ENCODE results near the gene MGAT3.

MGAT3 gene

GRCh38 chr22:39508393-39508792 lies 51.6 kb downstream of the MGAT3 start:
- H3K27ac ChIP-seq (ENCODE audit: low read length), result no peak overlapping the region
- H3K27me3 ChIP-seq (ENCODE audit: insufficient read depth, low read length, poor library complexity), result no peaks in the 10 kb centered on the region
- no peak for TF ChIP-seq EZH2 (IDR thresholded peaks at IDR 0.05; ENCODE audit: borderline replicate concordance, low read depth, low read length, severe bottlenecking)
- no peak for TF ChIP-seq CTCF (IDR thresholded peaks at IDR 0.05; ENCODE audit: borderline replicate concordance, extremely low read depth, low read length, poor library complexity, severe bottlenecking)
- no peak overlapping the region for H3K4me2 ChIP-seq (ENCODE audit: insufficient read depth, low read length)
- peaks cover 53% of the 10 kb centered on the region for H4K20me1 ChIP-seq (ENCODE audit: insufficient read depth, low read length)
- H3K4me1 ChIP-seq (ENCODE audit: insufficient read depth, low read length), result peaks cover 19% of the 10 kb centered on the region
- H3K9me3 ChIP-seq (ENCODE audit: insufficient read depth, low read length, severe bottlenecking), result no peaks in the 10 kb centered on the region
- H3K9ac ChIP-seq (ENCODE audit: low read depth, low read length), result no peak overlapping the region
- peaks cover 78% of the 10 kb centered on the region for H3K79me2 ChIP-seq (ENCODE audit: insufficient read depth, low read length)
- peaks cover 94% of the 10 kb centered on the region for H3K36me3 ChIP-seq (ENCODE audit: insufficient read depth, low read length)
- no peak for ATAC-seq (ENCODE audit: insufficient read depth, low read depth)
- H2AFZ ChIP-seq (ENCODE audit: low read depth, low read length), result no peak overlapping the region
- no peak for DNase-seq
- H3K4me3 ChIP-seq (ENCODE audit: low read depth in 1 of 2, low read length in 2 of 2), result no peak overlapping the region

GRCh38 chr22:39510529-39511149 lies 53.8 kb downstream of the MGAT3 start:
- Histone ChIP-seq H2AFZ (ENCODE audit: low read depth, low read length) (no peak overlapping the region), H3K79me2 (ENCODE audit: insufficient read depth, low read length) (peaks cover 76% of the 10 kb centered on the region), H3K4me1 (ENCODE audit: insufficient read depth, low read length) (peaks cover 1% of the 10 kb centered on the region; the same call in 1 of the 2 replicates), H3K27ac (ENCODE audit: low read length) (no peak overlapping the region), H3K36me3 (ENCODE audit: insufficient read depth, low read length) (peaks cover 94% of the 10 kb centered on the region), H3K9me3 (ENCODE audit: insufficient read depth, low read length, severe bottlenecking) (no peaks in the 10 kb centered on the region), H3K27me3 (ENCODE audit: insufficient read depth, low read length, poor library complexity) (no peaks in the 10 kb centered on the region), H3K9ac (ENCODE audit: low read depth, low read length) (no peak overlapping the region), H3K4me3 (ENCODE audit: low read depth in 1 of 2, low read length in 2 of 2) (no peak overlapping the region), H3K4me2 (ENCODE audit: insufficient read depth, low read length) (no peak overlapping the region), H4K20me1 (ENCODE audit: insufficient read depth, low read length) (peaks cover 60% of the 10 kb centered on the region)
- no peak for ATAC-seq (ENCODE audit: insufficient read depth, low read depth)
- DNase-seq, result no peak
- TF ChIP-seq EZH2 (IDR thresholded peaks at IDR 0.05; ENCODE audit: borderline replicate concordance, low read depth, low read length, severe bottlenecking) (no peak), CTCF (IDR thresholded peaks at IDR 0.05; ENCODE audit: borderline replicate concordance, extremely low read depth, low read length, poor library complexity, severe bottlenecking) (no peak)

GRCh38 chr22:39511226-39511625 lies 54.4 kb downstream of the MGAT3 start:
- H3K79me2 ChIP-seq (ENCODE audit: insufficient read depth, low read length), result peaks cover 74% of the 10 kb centered on the region
- ATAC-seq (ENCODE audit: insufficient read depth, low read depth) (no peak), DNase-seq (no peak)
- TF ChIP-seq EZH2 (IDR thresholded peaks at IDR 0.05; ENCODE audit: borderline replicate concordance, low read depth, low read length, severe bottlenecking) (no peak), CTCF (IDR thresholded peaks at IDR 0.05; ENCODE audit: borderline replicate concordance, extremely low read depth, low read length, poor library complexity, severe bottlenecking) (no peak)
- H3K4me1 ChIP-seq (ENCODE audit: insufficient read depth, low read length), result no peaks in the 10 kb centered on the region; the same call in 1 of the 2 replicates
- H3K9me3 ChIP-seq (ENCODE audit: insufficient read depth, low read length, severe bottlenecking), result no peaks in the 10 kb centered on the region
- no peaks in the 10 kb centered on the region for H3K27me3 ChIP-seq (ENCODE audit: insufficient read depth, low read length, poor library complexity)
- H3K4me3 ChIP-seq (ENCODE audit: low read depth in 1 of 2, low read length in 2 of 2), result no peak overlapping the region
- peaks cover 55% of the 10 kb centered on the region for H4K20me1 ChIP-seq (ENCODE audit: insufficient read depth, low read length)
- no peak overlapping the region for H3K27ac ChIP-seq (ENCODE audit: low read length)
- H3K36me3 ChIP-seq (ENCODE audit: insufficient read depth, low read length), result peaks cover 94% of the 10 kb centered on the region
- no peak overlapping the region for H3K9ac ChIP-seq (ENCODE audit: low read depth, low read length)
- no peak overlapping the region for H3K4me2 ChIP-seq (ENCODE audit: insufficient read depth, low read length)
- no peak overlapping the region for H2AFZ ChIP-seq (ENCODE audit: low read depth, low read length)

Measured in DND-41 (cell line).